Activated CD8-positive, alpha-beta memory T cell treated with anti-CD3 and anti-CD28 coated beads, Interleukin-2, amount 50 U/mL, for 1 hour (primary cell): ENCODE measurements around the gene TNFSF10.
"Not testable (repeated sequence)": the region's sequence is repeated elsewhere in the genome, so short reads cannot be mapped to it uniquely, and the experiment has no call there.

Experiments
- DNase-seq: peaks from one replicate; pipeline ENCODE4 v3.0.0-alpha.2; 2020; ENCODE audit errors: extremely low read depth

The TNFSF10 gene

DNA sequence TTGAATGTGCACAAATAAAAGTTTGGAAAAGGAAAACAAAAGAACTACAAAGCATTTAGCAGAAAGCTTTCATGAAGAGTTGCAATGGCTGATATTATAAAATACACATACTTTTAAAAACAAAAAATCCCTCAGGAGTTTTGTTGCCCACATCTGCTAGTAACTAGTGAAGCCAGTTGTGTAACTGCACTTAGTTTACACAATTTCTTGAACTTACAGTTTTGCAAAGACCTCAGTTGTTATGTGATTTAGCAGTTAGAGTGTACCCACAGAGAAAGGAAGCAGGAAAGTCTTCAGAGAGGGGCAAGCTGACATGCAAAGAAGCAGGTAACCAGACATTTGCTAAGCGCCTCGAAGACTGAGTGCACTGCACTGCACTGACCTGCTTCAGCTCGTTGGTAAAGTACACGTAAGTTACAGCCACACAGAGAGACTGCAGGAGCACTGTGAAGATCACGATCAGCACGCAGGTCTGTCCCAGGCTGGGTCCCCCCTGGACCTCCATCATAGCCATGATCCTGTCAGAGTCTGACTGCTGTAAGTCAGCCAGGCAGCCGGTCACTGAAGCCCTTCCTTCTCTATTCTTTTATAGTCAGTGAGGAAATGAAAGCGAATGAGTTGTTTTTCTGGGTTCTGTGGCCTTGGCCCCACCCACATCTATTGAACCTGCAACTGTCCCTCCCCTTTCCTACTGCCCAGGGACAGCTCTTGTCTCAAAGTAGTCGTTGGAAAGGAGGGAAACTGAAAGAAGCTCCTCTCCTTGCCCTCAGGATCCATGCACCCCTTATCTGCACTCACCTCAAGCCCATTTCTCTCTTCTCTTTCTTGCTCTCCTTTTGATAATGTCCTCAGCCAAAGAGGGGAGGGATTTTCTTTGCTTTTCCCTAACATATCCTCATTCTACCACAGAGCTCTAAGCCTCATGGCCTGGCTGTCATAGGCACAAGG is at the start of gene TNFSF10:
TNFSF10 (minus strand) TSS at position 560 of the 948 bp plus-strand sequence; CDS start at position 514, 46 bp downstream.
- no peak for DNase-seq

DNA sequence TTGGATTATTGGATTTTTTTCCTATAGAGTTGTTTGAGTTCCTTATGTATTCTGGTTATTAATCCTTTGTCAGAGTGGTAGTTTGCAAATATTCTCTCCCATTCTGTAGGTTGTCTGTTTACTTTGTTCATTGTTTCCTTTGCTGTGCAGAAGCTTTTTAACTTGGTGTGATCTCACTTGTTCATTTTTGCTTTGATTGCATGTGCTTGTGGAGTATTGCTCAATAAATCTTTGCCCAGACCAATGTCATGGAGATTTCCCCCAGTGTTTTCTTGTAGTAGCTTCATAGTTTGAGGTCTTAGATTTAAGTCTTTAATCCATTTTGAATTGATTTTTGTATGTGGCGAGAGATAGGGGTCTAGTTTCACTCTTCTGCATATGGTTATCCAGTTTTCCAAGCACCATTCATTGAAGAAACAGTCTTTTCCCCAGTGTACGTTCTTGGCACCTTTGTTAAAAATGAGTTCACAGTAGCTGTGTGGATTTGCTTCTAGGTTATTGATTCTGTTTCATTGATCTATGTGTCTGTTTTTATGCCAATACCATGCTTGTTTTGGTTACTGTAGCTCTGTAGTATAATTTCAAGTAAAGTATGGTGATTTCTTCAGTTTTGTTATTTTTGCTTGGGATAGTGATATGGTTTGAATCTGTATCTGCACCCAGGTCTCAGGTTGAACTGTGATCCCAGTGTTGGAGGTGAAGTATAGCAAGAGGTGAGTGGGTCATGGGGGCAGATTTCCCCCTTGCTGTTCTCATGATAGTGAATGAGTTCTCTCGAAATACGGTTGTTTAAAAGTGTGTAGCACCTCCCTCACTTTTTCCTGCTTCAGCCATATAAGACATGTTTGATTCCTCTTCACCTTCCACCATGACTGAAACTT is 46.1 kb upstream of the TNFSF10 start:
- DNase-seq = no peak

DNA sequence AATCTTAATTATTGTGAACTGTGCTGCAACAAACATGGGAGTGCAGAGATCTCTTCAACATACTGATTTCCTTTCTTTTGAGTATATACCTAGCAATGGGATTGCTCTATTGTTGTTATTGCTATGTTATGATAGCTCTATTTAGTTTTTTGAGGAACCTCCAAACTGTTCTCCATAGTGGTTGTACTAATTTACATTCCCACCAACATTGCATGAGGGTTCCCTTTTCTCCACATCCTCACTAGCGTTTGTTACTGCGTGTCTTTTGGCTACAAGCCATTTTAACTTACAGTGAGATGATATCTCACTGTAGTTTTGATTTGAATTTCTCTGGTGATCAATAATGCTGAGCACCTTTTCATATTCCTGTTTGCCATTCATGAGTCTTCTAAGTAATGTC is 45.5 kb upstream of the TNFSF10 start:
- DNase-seq = no peak

DNA sequence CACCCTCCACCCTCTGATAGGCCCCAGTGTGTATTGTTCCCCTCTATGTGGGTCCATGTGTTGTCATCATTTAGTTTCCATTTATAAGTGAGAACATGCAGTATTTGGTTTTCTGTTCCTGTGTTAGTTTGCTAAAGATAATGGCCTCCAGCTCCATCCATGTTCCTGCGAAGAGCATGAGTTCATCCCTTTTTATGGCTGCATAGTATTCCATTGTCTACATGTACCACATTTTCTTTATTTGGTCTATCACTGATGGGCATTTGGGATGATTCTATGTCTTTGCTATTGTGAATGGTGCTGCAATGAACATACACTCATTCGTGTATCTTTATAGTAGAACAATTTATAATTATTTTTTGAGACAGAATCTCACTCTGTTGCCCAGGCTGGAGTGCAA is 43.6 kb upstream of the TNFSF10 start:
- DNase-seq = not testable (repeated sequence)

DNA sequence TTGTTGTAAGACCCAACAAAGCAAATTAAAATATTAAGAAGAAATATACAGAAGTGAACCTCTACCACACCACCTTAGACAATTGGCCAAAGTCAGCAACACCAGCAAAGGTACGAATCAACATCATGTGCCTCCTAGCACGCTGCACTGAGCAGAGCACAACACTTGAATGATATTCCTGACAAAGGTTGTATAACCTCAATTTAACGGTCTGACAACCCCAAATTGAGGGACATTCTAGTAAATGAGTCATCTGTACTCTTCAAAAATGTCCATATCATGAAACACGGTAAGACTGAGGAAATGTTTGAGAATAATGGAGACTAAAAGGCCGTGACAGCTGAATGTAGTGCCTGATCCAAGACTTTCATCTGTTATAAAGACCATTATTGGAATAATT is 41.3 kb upstream of the TNFSF10 start:
- no peak for DNase-seq

DNA sequence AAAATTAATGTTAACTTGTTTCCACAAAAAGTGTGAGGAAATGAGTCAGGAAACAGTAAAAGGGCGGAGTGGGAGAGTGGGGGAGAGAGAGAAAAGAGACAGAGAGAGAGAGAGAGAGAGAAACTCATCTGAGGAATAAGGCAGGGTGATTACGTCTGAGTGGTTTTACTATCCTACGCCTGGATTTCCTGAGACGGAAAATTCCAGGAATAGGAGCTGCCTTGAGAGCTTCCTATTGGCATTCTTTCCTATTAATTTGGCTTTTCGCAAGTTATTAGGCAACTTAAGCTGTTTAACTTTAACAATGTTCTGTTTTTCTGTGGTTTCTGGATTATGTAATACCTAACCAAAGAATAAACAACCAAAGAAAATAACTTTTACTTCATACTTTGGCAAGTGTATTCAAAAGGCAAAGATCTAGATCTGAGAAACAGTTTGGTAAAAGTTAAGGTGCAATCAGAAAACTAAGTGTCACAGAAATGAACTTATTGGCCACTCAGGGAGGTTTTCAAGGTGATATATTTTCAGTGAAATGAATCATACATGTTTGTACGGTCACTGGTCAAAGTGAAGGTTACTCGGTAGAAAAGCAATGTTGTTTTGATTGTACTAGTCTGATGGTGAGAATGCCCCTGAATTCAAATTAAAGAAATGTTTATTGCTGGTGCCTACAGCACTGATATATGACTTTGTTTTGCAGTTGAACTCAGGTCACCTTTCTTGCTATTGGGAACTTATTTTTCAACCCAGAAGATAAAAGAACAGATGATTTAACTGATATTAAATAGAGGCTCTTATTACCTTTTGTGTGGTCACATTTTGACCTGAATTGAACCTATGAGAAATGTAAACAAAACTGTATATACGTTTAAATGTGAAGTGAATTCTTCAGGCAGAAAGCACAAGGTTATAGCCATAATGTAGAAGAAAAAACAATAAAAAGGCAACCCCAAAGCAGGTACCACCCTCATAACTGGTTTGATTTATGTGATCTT is 39.9 kb upstream of the TNFSF10 start:
- DNase-seq = no peak

DNA sequence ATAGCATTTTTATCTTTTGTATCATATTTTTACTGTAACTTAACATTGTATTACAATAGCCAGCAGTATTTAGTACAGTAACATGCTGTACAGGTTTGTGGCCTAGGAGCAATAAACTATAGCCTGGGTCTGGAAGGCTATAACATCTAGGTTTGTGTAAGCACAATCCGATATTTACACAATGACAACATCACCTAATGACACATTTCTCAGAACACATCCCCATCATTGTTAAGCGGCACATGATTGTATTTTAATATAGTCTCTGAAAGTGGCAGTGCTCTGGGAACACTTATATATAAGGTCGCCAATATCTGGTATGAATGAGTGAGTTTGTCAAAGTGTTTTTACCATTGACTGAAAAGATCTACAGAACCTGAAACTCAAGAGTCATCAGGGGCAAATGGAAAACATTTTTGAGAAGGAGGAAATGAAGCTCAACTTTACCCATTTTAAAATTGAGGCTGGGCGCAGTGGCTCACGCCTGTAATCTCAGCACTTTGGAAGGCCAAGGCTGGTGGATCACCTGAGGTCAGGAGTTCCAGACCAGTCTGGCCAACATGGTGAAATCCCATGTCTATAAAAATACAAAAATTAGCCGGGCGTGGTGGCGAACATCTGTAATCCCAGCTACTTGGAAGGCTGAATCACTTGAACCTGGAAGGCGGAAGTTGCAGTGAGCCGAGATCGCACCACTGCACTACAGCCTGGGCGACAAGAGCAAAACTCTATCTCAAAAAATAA is 38.8 kb upstream of the TNFSF10 start:
- no peak for DNase-seq

DNA sequence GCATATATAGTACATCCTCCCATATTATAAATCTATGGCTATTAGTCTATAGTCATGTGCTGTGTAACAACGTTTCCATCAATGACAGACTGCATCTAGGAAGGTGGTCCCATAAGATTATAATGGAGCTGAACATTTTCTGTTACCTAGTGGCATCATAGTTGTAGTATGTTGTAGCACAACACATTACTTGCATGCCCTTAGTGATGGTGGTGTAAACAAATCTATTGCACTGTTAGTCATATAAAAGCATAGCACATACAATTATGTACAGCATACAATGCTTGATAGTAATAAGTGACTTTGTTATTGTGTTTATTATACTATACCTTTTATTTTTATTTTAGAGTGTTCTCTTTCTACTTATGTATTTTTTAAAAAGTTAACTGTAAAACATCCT is 37.4 kb upstream of the TNFSF10 start:
- no peak for DNase-seq

DNA sequence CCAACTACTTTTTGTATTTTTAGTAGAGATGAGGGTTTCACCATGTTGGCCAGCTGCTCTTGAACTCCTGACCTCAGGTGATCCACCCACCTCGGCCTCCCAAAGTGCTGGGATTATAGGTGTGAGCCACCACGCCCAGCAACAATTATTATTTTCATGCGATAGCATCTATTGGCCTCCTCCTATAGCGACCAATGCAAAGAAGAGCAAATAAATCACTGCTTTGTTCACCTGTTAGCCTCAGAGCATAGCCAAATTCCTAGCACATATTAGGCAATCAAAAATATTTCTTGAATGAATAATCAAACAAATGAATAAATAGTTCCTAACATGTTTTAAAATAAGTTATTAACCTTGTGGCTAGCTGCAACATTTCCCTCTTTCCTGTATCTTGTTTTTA is 36.8 kb upstream of the TNFSF10 start:
- no peak for DNase-seq

DNA sequence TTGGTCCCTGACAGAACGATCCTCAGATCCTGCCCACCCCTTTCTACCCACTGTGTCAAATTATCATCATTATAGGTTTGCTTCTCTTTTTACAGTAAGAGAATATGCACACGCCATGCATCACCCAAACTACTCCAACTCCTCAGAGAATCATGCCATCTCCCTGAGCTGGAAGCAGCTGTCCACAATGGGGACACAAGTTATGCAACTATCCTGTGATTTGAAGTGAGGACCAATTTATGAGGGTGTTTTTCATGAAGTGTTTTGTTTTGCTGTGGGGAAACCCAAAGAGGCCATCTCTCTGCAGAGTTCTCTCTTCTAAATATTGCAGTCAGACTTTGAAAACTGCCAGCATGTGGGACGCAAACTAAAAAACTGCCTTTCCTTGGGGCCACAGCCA is 35.8 kb upstream of the TNFSF10 start:
- DNase-seq = no peak

DNA sequence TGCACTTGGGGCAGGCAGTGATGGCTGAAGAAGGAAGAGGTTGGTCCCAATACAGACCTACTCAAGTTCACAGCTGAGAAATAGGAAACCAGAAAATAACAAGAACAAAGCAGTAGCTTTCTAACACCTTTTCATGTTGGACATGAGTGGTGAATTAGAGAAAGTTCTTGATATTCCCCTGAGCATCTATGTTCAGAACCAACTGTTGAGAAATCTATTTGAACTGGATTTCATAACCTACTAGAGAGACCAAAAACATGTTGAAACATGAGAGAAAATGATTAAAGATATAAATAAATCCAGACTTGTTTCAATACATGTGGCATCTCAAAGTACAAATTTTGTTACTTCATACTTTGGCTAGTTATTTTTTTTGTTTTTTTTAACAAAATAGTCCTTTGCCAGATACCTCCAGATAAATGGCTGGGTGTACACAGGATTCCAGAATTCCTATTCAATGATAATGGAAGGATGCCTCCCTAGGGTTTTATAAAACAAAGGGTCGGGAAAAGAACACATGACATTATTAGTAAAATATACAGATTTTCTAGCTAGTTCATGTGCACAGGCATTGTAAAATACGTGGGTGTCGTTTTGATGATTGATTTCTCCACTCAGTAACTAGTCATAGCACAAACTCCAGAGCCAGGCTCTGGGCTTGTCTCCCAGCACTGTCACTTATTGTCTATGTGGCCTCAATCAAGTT is 34.4 kb upstream of the TNFSF10 start:
- DNase-seq = no peak

DNA sequence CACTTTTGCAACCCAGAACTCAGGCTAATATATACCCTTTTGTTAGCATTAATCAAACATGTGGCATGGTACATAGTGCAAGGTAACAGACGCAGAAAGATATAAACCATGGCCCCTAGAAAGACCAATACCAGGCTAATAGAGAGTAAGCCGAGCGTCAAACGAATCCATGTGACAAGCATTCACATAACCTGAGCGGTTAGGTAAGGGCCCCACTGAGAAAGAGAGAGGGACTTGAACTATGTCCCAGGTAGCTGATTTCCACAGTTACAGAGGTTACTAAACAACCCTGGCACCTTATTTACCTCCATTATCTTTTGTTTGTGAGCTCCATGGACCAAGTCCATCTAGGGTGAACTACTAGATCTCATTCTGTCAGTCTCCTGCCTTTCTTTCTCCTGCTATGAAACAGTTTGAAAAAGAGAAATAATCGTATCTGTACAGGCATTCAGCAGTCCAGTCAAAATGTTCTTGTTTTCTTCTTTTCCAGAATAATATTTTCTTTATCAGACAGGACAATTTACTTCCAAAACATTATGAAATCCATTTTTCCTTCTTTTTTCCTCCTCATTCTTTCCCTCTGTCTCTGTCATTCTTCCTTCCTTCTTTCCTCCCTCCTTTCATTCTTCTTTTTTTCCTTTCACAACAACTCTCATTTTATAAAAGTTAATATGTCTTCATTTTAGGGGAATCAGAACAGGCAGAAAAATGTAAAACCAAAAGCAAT is 30.5 kb upstream of the TNFSF10 start:
- DNase-seq = no peak

DNA sequence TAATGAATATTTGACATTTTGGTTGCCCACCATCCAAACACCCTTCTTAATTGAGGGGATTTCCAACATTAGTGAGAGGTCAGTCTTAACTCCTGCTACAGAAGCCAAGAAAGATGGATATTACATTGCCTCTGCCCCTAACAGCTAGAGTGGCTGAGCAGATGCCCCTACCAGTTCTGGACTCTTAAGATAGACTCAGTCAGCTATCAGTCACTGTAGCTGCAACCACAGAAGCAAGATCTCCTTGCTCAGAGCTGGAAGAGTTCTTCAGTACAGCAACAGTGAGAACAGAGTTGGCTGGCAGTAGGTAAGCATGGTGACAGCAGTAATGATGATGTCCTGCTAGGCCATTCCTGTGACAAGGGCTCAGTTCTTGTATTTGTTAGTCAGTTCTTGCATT is 29.4 kb upstream of the TNFSF10 start:
- DNase-seq = no peak

DNA sequence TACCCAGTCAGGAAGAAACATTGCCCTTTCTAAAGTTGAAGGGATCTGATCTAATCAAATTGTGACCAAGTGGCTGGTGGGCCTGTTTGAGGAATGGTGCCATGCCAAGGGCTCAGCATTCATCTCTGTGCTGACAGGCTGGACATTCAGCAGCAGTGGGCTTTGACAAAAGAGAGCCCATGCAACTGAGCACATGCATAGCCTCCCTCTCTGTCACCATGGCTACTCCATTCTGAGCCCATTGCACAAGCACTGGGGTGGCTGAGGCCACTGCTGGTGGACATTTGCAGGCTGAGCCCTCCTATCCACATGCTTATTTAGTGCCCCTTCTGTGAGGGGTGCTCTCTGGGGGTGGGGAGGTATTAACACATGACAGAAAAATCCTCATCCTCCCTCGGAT is 28.6 kb upstream of the TNFSF10 start:
- no peak for DNase-seq

DNA sequence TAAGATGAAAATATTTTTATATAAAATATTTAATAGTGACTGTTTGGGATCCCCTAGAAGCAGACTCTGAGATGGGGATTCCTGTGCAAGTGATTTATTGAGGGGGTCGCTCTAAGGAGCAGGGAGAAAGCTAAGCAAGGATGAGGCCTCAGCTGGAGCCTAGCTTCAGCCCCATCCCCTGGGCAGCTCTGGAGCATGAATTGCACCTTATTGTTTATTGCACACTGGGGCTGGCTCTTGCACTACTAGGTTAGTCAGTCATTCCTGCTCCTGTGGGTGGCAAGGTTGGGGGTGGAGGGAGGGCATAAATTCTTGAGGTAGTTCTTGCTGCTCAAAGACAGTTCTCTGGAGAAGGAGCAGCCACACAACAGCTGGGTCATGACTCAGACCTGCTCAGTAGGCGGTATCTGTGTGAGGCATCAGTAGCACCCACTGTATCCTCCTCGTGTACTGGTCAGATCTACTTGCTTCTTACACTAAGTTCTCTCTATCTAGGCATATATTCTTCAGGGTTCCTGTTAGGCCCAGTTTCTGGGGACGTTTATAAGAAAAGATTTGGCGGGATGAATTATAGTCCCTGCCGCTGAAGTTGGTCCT is 27.2 kb upstream of the TNFSF10 start:
- DNase-seq = no peak

DNA sequence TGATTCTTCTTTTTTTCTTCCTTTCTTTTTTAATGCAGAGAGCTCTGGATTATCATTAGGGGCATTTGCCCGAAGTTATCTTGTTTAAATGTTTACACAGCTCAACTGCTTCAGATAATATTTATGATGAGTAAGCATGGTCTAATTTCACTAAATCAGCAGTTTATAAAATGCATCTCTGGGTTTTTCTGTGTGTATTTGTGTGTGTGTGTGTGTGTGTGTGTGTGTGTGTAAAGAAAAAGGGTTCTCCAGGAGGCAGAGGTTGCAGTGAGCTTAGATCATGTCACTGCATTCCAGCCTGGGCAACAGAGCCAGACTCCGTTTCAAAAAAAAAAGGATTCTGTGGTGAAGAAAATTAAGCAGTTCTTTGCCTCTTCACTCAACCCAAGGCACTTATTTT is 25.9 kb upstream of the TNFSF10 start:
- no peak for DNase-seq

DNA sequence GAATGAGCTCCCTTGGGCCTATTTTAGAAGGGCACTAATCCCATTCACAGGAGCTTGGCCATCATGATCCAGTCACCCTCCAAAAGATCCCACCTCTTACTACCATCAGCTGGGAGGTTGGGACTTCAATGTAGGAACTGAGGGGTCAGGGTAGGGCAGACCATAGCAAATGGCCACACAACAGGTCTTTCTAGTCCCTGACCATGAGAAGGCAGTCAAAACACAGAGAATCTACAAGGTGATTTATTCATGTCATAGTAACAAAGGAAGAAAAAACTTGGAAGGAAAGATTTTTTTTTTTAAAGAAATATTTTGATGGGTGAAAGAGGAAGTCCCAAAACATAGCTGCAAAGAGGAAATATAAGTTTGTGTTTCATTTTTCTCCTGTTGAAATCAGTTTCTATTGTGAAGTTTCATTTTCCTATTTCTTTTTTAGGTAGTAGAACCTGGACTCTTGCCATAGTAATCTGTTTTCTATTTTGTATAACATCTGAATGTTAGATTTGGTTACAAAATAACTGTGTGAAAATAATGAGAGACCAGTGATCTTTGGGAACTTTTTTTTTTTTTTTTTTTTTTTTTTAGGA is 23.5 kb upstream of the TNFSF10 start:
- no peak for DNase-seq

DNA sequence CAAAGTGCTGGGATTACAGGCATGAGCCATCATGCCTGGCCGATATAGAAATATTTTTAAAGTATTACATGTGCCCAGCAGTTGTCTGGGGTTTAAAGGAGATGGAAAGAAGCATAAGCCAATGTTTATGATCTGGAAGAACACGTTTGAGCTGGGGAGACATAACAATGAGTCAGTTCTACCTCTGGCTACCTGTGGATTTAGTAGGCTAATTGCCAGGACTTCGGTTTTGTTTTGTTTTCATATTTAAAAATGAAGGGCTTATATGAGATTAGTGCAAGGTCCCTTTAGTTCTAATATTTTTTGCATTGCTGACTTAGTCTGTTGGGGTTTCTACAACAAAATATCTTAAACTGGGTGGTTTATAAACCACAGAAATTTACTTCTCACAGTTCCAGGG is 22.9 kb upstream of the TNFSF10 start:
- DNase-seq = no peak

DNA sequence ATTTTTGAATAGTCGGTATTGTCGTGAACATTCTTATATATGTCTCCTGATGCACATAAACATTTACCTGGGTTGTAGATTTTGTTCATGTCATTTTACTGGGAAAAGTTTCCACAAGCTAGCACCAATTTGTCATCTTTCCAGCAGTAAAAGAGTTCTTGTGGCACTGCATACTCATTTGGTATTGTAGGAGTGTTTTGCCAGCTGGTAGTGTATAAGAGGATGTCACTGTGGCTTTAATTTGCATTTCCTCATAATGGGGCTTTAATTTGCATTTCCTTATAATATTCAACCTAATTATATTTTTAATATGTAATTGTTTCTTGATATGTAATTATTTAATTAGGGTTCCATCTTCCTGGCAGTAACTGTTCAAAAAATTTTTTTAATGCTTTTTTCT is 21.2 kb upstream of the TNFSF10 start:
- DNase-seq = no peak
